ENCODE measurements around the gene TPD52L3. TPM values are rescaled to one million over a fixed set of nuclear protein-coding genes. Genes with fewer than 3 reads are reported as not detected.

The TPD52L3 gene
- total and polyA plus RNA-seq, 2 donors from 2014 or later = not detected

- DNase-seq (no peak), FAIRE-seq (no peak)
- peaks cover 0 to 6% (median 0%) of the 10 kb centered on the region in 3 donors for H3K4me1 ChIP-seq (ENCODE audit: control insufficient read depth in 2 of 3, insufficient read depth in 2 of 3, low read depth in 1 of 3, low read length in 3 of 3)
- no peak overlapping the region for H3K9ac ChIP-seq (ENCODE audit: low read length in 3 of 3)
- no peaks in the 10 kb centered on the region for H3K9me3 ChIP-seq (ENCODE audit: control insufficient read depth in 2 of 3, insufficient read depth in 1 of 3, low read length in 3 of 3)
- H3K36me3 ChIP-seq (ENCODE audit: control insufficient read depth in 2 of 3, insufficient read depth in 3 of 3, low read length in 3 of 3) = no peaks in the 10 kb centered on the region
- intact Hi-C loops (cut with DNase I) = no loop called here
- no peaks in the 10 kb centered on the region for H3K27me3 ChIP-seq (ENCODE audit: control insufficient read depth, insufficient read depth, low read length)
- H3K4me3 ChIP-seq (ENCODE audit: low read length in 3 of 3) = no peak overlapping the region
- no peak overlapping the region for H3K27ac ChIP-seq (ENCODE audit: low read depth in 2 of 2, low read length in 2 of 2)
- TF ChIP-seq CTCF (IDR thresholded peaks at IDR 0.05; ENCODE audit: borderline replicate concordance, extremely low read depth, insufficient read depth) = no peak
These were observed 27.6 kb downstream of the TPD52L3 start for GRCh38 chr9:6355728-6356127.

- FAIRE-seq = no peak
These were observed 28.3 kb downstream of the TPD52L3 start for GRCh38 chr9:6356441-6356840.

GRCh38 chr9:6356904-6357303 is 28.7 kb downstream of the TPD52L3 start:
- Histone ChIP-seq H3K27me3 (ENCODE audit: control insufficient read depth, insufficient read depth, low read length) (no peaks in the 10 kb centered on the region), H3K4me3 (ENCODE audit: low read length in 3 of 3) (no peak overlapping the region), H3K36me3 (ENCODE audit: control insufficient read depth in 2 of 3, insufficient read depth in 3 of 3, low read length in 3 of 3) (no peaks in the 10 kb centered on the region), H3K4me1 (ENCODE audit: control insufficient read depth in 2 of 3, insufficient read depth in 2 of 3, low read depth in 1 of 3, low read length in 3 of 3) (peaks cover 0 to 6% (median 0%) of the 10 kb centered on the region in 3 donors), H3K27ac (ENCODE audit: low read depth in 2 of 2, low read length in 2 of 2) (no peak overlapping the region), H3K9me3 (ENCODE audit: control insufficient read depth in 2 of 3, insufficient read depth in 1 of 3, low read length in 3 of 3) (no peaks in the 10 kb centered on the region), H3K9ac (ENCODE audit: low read length in 3 of 3) (no peak overlapping the region)
- DNase-seq (no peak), FAIRE-seq (no peak)
- intact Hi-C loops (cut with DNase I) = no loop called here
- TF ChIP-seq CTCF (IDR thresholded peaks at IDR 0.05; ENCODE audit: borderline replicate concordance, extremely low read depth, insufficient read depth) = no peak

More at GRCh38 chr9:6356441-6356840, 28.3 kb downstream of the TPD52L3 start:
- no peak overlapping the region for H3K9ac ChIP-seq (ENCODE audit: low read length in 3 of 3)
- TF ChIP-seq CTCF (IDR thresholded peaks at IDR 0.05; ENCODE audit: borderline replicate concordance, extremely low read depth, insufficient read depth) = no peak
- no peak overlapping the region for H3K27ac ChIP-seq (ENCODE audit: low read depth in 2 of 2, low read length in 2 of 2)
- no peaks in the 10 kb centered on the region for H3K9me3 ChIP-seq (ENCODE audit: control insufficient read depth in 2 of 3, insufficient read depth in 1 of 3, low read length in 3 of 3)
- intact Hi-C loops (cut with DNase I) = no loop called here
- H3K36me3 ChIP-seq (ENCODE audit: control insufficient read depth in 2 of 3, insufficient read depth in 3 of 3, low read length in 3 of 3) = no peaks in the 10 kb centered on the region
- no peak for DNase-seq
- peaks cover 0 to 6% (median 0%) of the 10 kb centered on the region in 3 donors for H3K4me1 ChIP-seq (ENCODE audit: control insufficient read depth in 2 of 3, insufficient read depth in 2 of 3, low read depth in 1 of 3, low read length in 3 of 3)
- H3K4me3 ChIP-seq (ENCODE audit: low read length in 3 of 3) = no peak overlapping the region
- H3K27me3 ChIP-seq (ENCODE audit: control insufficient read depth, insufficient read depth, low read length) = no peaks in the 10 kb centered on the region

Measured in kidney (tissue), 14 donors.